ENCODE data around the gene C1orf52.
"Not testable (repeated sequence)": the region's sequence is repeated elsewhere in the genome, so short reads cannot be mapped to it uniquely, and the experiment has no call there.

The C1orf52 gene

GRCh38 chr1:85278853-85279314 is 19.4 kb upstream of the C1orf52 start:
- DNase-seq (ENCODE audit: low spot score) (peak; percentile 74), FAIRE-seq (no peak)

GRCh38 chr1:85277802-85278201 is 18.3 kb upstream of the C1orf52 start:
- FAIRE-seq (no peak), DNase-seq (ENCODE audit: low spot score) (no peak)

GRCh38 chr1:85276978-85277639 is 17.6 kb upstream of the C1orf52 start:
- DNase-seq (ENCODE audit: low spot score) (no peak), FAIRE-seq (no peak)

GRCh38 chr1:85276215-85276977 is 16.9 kb upstream of the C1orf52 start, which contains the start of gene BCL10:
TSS of gene BCL10 (minus strand) at chr1:85276632. CDS start at chr1:85276352, 280 bp downstream.
- FAIRE-seq (peak; percentile 81), DNase-seq (ENCODE audit: low spot score) (peak; percentile 98)

GRCh38 chr1:85275701-85276214 is 16.3 kb upstream of the C1orf52 start:
- FAIRE-seq (no peak), DNase-seq (ENCODE audit: low spot score) (no peak)

- FAIRE-seq, result no peak
Observed at GRCh38 chr1:85274969-85275453, 15.5 kb upstream of the C1orf52 start.

GRCh38 chr1:85273397-85273796 is 13.9 kb upstream of the C1orf52 start:
- no peak for DNase-seq (ENCODE audit: low spot score)
- no peak for FAIRE-seq

More at GRCh38 chr1:85274969-85275453, 15.5 kb upstream of the C1orf52 start:
- no peak for DNase-seq (ENCODE audit: low spot score)

GRCh38 chr1:85268801-85269585 is 9.5 kb upstream of the C1orf52 start:
- no peak for DNase-seq (ENCODE audit: low spot score)
- FAIRE-seq, result no peak

- FAIRE-seq (no peak), DNase-seq (ENCODE audit: low spot score) (no peak)
Observed at GRCh38 chr1:85267313-85267712, 7.9 kb upstream of the C1orf52 start.

GRCh38 chr1:85264150-85264549 is 4.7 kb upstream of the C1orf52 start:
- no peak for DNase-seq (ENCODE audit: low spot score)
- no peak for FAIRE-seq

- DNase-seq (ENCODE audit: low spot score), result no peak
- FAIRE-seq, result no peak
Observed at GRCh38 chr1:85262985-85263384, 3.5 kb upstream of the C1orf52 start.

- no peak for DNase-seq (ENCODE audit: low spot score)
- no peak for FAIRE-seq
Observed at GRCh38 chr1:85259912-85260274, 431 bp upstream of the C1orf52 start.

GRCh38 chr1:85258536-85259117 is 835 bp downstream of the C1orf52 start:
- FAIRE-seq, result no peak

GRCh38 chr1:85249042-85249441 is 10.4 kb downstream of the C1orf52 start:
- DNase-seq (ENCODE audit: low spot score); FAIRE-seq: not testable (repeated sequence)

More at GRCh38 chr1:85258536-85259117, 835 bp downstream of the C1orf52 start:
- no peak for DNase-seq (ENCODE audit: low spot score)

GRCh38 chr1:85245891-85246290 is 13.6 kb downstream of the C1orf52 start:
- FAIRE-seq (no peak), DNase-seq (ENCODE audit: low spot score) (no peak)

GRCh38 chr1:85245456-85245855 is 14.0 kb downstream of the C1orf52 start:
- no peak for DNase-seq (ENCODE audit: low spot score)
- no peak for FAIRE-seq

- no peak for FAIRE-seq
- DNase-seq (ENCODE audit: low spot score), result peak; percentile 39
Observed at GRCh38 chr1:85244271-85245061, 15.0 kb downstream of the C1orf52 start.

GRCh38 chr1:85243372-85243771 is 16.1 kb downstream of the C1orf52 start:
- FAIRE-seq, result no peak

GRCh38 chr1:85240643-85241042 is 18.8 kb downstream of the C1orf52 start:
- no peak for FAIRE-seq
- DNase-seq (ENCODE audit: low spot score), result no peak

More at GRCh38 chr1:85243372-85243771, 16.1 kb downstream of the C1orf52 start:
- no peak for DNase-seq (ENCODE audit: low spot score)

- DNase-seq (ENCODE audit: low spot score), result no peak
- no peak for FAIRE-seq
Observed at GRCh38 chr1:85240174-85240601, 19.3 kb downstream of the C1orf52 start.

Data from urothelium cell line (cell line).